Raji (cell line): ENCODE results near the gene ACTR1B.
A peak's percentile ranks its signal among the peaks of the same experiment; 100 is the strongest.

ENCODE experiments used
- POLR2A ChIP-seq: IDR thresholded peaks from 2 replicates; pipeline ENCODE4 v1.6.1; 2011; ENCODE audit warnings: low read depth, low read length, control low read depth; ENCODE audit not compliant: insufficient read depth

Gene ACTR1B

GRCh38 chr2:97664636-97664970 is 759 bp upstream of the ACTR1B start:
- TF ChIP-seq POLR2A, result no peak

- TF ChIP-seq POLR2A, result no peak; the same call in 1 of the 2 replicates
These were observed 250 bp downstream of the ACTR1B start for GRCh38 chr2:97663626-97663961.

GRCh38 chr2:97662895-97663625 is 784 bp downstream of the ACTR1B start:
- 0 out of 2 replicates have a peak, but pooled peaks have one; percentile 18 for TF ChIP-seq POLR2A

- no peak for TF ChIP-seq POLR2A
These were observed 1.4 kb downstream of the ACTR1B start for GRCh38 chr2:97662386-97662894.

GRCh38 chr2:97661927-97662326 is 1.9 kb downstream of the ACTR1B start:
- no peak for TF ChIP-seq POLR2A

- no peak for TF ChIP-seq POLR2A
These were observed 3.0 kb downstream of the ACTR1B start for GRCh38 chr2:97660775-97661389.

- TF ChIP-seq POLR2A, result no peak
These were observed 3.6 kb downstream of the ACTR1B start for GRCh38 chr2:97660044-97660774.

- TF ChIP-seq POLR2A, result no peak
These were observed 4.4 kb downstream of the ACTR1B start for GRCh38 chr2:97659256-97660043.

- no peak for TF ChIP-seq POLR2A
These were observed 5.1 kb downstream of the ACTR1B start for GRCh38 chr2:97658691-97659157.

GRCh38 chr2:97657986-97658690 is 5.7 kb downstream of the ACTR1B start:
- no peak for TF ChIP-seq POLR2A

- no peak for TF ChIP-seq POLR2A
These were observed 6.8 kb downstream of the ACTR1B start for GRCh38 chr2:97656905-97657587.

GRCh38 chr2:97656129-97656755 is 7.6 kb downstream of the ACTR1B start:
- TF ChIP-seq POLR2A, result no peak

- no peak for TF ChIP-seq POLR2A
These were observed 9.1 kb downstream of the ACTR1B start for GRCh38 chr2:97654791-97655190.
